Cardiac muscle cell (in vitro differentiated cells and primary cell): ENCODE data around the gene HBA1. TPM values are rescaled to one million over a fixed set of nuclear protein-coding genes. Genes with fewer than 3 reads are reported as not detected.

Experiments
- DNase-seq, 2 donors: peaks; one replicate each; pipeline versions ENCODE4 v3.0.0 to v3.0.0-alpha.2; 2010 to 2017; ENCODE audit warnings: low read depth in 1 of 2, low spot score in 1 of 2
- H3K27ac ChIP-seq: fragments of 200-600 bp; sonication (generic); 2 replicates; pipeline ENCODE4 v1.5.1; 2016
- H3K27me3 ChIP-seq: fragments of 200-600 bp; sonication (generic); 2 replicates; pipeline ENCODE4 v1.6.0; 2016; ENCODE audit warnings: control low read depth
- H3K36me3 ChIP-seq: fragments of 200-600 bp; sonication (generic); 2 replicates; pipeline ENCODE4 v1.5.1; 2016; ENCODE audit warnings: control low read depth
- H3K4me1 ChIP-seq: fragments of 200-600 bp; sonication (generic); 2 replicates; pipeline ENCODE4 v1.8.1; 2017; ENCODE audit warnings: low read depth, mild to moderate bottlenecking, mixed run types
- H3K4me3 ChIP-seq: fragments of 200-600 bp; sonication (generic); 2 replicates; pipeline ENCODE4 v1.5.1; 2016; ENCODE audit warnings: mild to moderate bottlenecking
- H3K9me3 ChIP-seq: fragments of 200-600 bp; sonication (generic); 2 replicates; pipeline ENCODE4 v1.5.1; 2017; ENCODE audit warnings: low read depth, mild to moderate bottlenecking, control low read depth
- CTCF ChIP-seq: IDR thresholded peaks from 2 replicates; pipeline ENCODE4 v1.5.1; 2012; ENCODE audit warnings: low read depth, mild to moderate bottlenecking, low read length
- polyA plus RNA-seq: library from polyadenylated mRNA; unstranded; fragments of >200 nt; fragmentation: Nextera tagmentation; extraction: Ambion mirVana; gene quantifications from 2 replicates; pipeline ENCODE4 v1.2.1, GENCODE V29; 2016
- total RNA-seq: library from RNA; depleted of rRNA; stranded (reverse); fragments of >200 nt; gene quantifications from 2 replicates; pipeline ENCODE4 v1.2.3, GENCODE V29; 2016

Gene HBA1
- total and polyA plus RNA-seq, 2 experiments from 2014 or later = 1.8 TPM; not detected in 1

- Histone ChIP-seq H3K27me3 (no peaks in the 10 kb centered on the region), H3K27ac (no peak overlapping the region), H3K4me3 (no peak overlapping the region), H3K36me3 (no peaks in the 10 kb centered on the region), H3K9me3 (no peaks in the 10 kb centered on the region), H3K4me1 (no peaks in the 10 kb centered on the region)
- DNase-seq = no peak
- no peak for TF ChIP-seq CTCF
Observed at GRCh38 chr16:140175-140857, 36.2 kb upstream of the HBA1 start.

GRCh38 chr16:142405-142967 is 34.0 kb upstream of the HBA1 start:
- no peak for DNase-seq

GRCh38 chr16:143047-143446 is 33.4 kb upstream of the HBA1 start:
- DNase-seq = no peak
- no peaks in the 10 kb centered on the region for H3K4me1 ChIP-seq
- H3K27ac ChIP-seq = no peak overlapping the region
- H3K36me3 ChIP-seq = no peaks in the 10 kb centered on the region
- H3K4me3 ChIP-seq = no peak overlapping the region
- peaks cover 3% of the 10 kb centered on the region for H3K27me3 ChIP-seq
- no peak for TF ChIP-seq CTCF
- no peaks in the 10 kb centered on the region for H3K9me3 ChIP-seq

More at GRCh38 chr16:142405-142967, 34.0 kb upstream of the HBA1 start:
- no peak for TF ChIP-seq CTCF
- no peak overlapping the region for H3K27ac ChIP-seq
- H3K36me3 ChIP-seq = no peaks in the 10 kb centered on the region
- H3K27me3 ChIP-seq = no peaks in the 10 kb centered on the region
- H3K4me1 ChIP-seq = no peaks in the 10 kb centered on the region
- H3K4me3 ChIP-seq = no peak overlapping the region
- no peaks in the 10 kb centered on the region for H3K9me3 ChIP-seq

GRCh38 chr16:143456-143855 is 33.0 kb upstream of the HBA1 start:
- Histone ChIP-seq H3K27ac (no peak overlapping the region), H3K9me3 (no peaks in the 10 kb centered on the region), H3K4me3 (no peak overlapping the region), H3K27me3 (peaks cover 3% of the 10 kb centered on the region), H3K36me3 (no peaks in the 10 kb centered on the region), H3K4me1 (no peaks in the 10 kb centered on the region)
- DNase-seq = peak in 1 of 2 donors; percentile 51
- no peak for TF ChIP-seq CTCF

- H3K27ac ChIP-seq = no peak overlapping the region
- H3K27me3 ChIP-seq = peaks cover 16% of the 10 kb centered on the region
- TF ChIP-seq CTCF = no peak
- H3K9me3 ChIP-seq = no peaks in the 10 kb centered on the region
- H3K36me3 ChIP-seq = no peaks in the 10 kb centered on the region
- no peak overlapping the region for H3K4me3 ChIP-seq
- no peaks in the 10 kb centered on the region for H3K4me1 ChIP-seq
- peak in 1 of 2 donors; percentile 37 for DNase-seq
Observed at GRCh38 chr16:144797-145252, 31.7 kb upstream of the HBA1 start.
